ENCODE measurements around the gene AACS.

The AACS gene

GRCh38 chr12:125049093-125049458 lies 16.2 kb upstream of the AACS start:
- TF ChIP-seq TAF1 (IDR thresholded peaks at IDR 0.05; ENCODE audit: borderline replicate concordance, insufficient read depth, low read length) (no peak), FOXP2 (optimal IDR thresholded peaks at IDR 0.05; ENCODE audit: borderline replicate concordance, extremely low read depth, extremely low read length, insufficient read depth) (no peak), REST (IDR thresholded peaks at IDR 0.05; ENCODE audit: insufficient read depth in 1 of 2, low read depth in 2 of 2, low read length in 2 of 2) (no peak), POLR2AphosphoS5 (IDR thresholded peaks at IDR 0.05; ENCODE audit: low read depth, low read length) (no peak), SIN3A (IDR thresholded peaks at IDR 0.05; ENCODE audit: borderline replicate concordance, insufficient read depth, low read length) (no peak)

- TF ChIP-seq SIN3A (IDR thresholded peaks at IDR 0.05; ENCODE audit: borderline replicate concordance, insufficient read depth, low read length) (no peak), FOXP2 (optimal IDR thresholded peaks at IDR 0.05; ENCODE audit: borderline replicate concordance, extremely low read depth, extremely low read length, insufficient read depth) (no peak), REST (IDR thresholded peaks at IDR 0.05; ENCODE audit: insufficient read depth in 1 of 2, low read depth in 2 of 2, low read length in 2 of 2) (no peak), POLR2AphosphoS5 (IDR thresholded peaks at IDR 0.05; ENCODE audit: low read depth, low read length) (no peak), TAF1 (IDR thresholded peaks at IDR 0.05; ENCODE audit: borderline replicate concordance, insufficient read depth, low read length) (no peak)
Measured at GRCh38 chr12:125050446-125050845, 14.8 kb upstream of the AACS start.

- no peak for TF ChIP-seq POLR2AphosphoS5 (IDR thresholded peaks at IDR 0.05; ENCODE audit: low read depth, low read length)
- no peak for TF ChIP-seq FOXP2 (optimal IDR thresholded peaks at IDR 0.05; ENCODE audit: borderline replicate concordance, extremely low read depth, extremely low read length, insufficient read depth)
- no peak for TF ChIP-seq TAF1 (IDR thresholded peaks at IDR 0.05; ENCODE audit: borderline replicate concordance, insufficient read depth, low read length)
- TF ChIP-seq REST (IDR thresholded peaks at IDR 0.05; ENCODE audit: insufficient read depth in 1 of 2, low read depth in 2 of 2, low read length in 2 of 2): no peak
Measured at GRCh38 chr12:125050868-125051267, 14.4 kb upstream of the AACS start.

- TF ChIP-seq REST (IDR thresholded peaks at IDR 0.05; ENCODE audit: insufficient read depth in 1 of 2, low read depth in 2 of 2, low read length in 2 of 2): no peak
- no peak for TF ChIP-seq FOXP2 (optimal IDR thresholded peaks at IDR 0.05; ENCODE audit: borderline replicate concordance, extremely low read depth, extremely low read length, insufficient read depth)
- no peak for TF ChIP-seq TAF1 (IDR thresholded peaks at IDR 0.05; ENCODE audit: borderline replicate concordance, insufficient read depth, low read length)
- no peak for TF ChIP-seq POLR2AphosphoS5 (IDR thresholded peaks at IDR 0.05; ENCODE audit: low read depth, low read length)
- TF ChIP-seq SIN3A (IDR thresholded peaks at IDR 0.05; ENCODE audit: borderline replicate concordance, insufficient read depth, low read length): no peak
Measured at GRCh38 chr12:125053821-125054220, 11.4 kb upstream of the AACS start.

GRCh38 chr12:125055591-125055990 lies 9.6 kb upstream of the AACS start:
- TF ChIP-seq POLR2AphosphoS5 (IDR thresholded peaks at IDR 0.05; ENCODE audit: low read depth, low read length): no peak
- no peak for TF ChIP-seq REST (IDR thresholded peaks at IDR 0.05; ENCODE audit: insufficient read depth in 1 of 2, low read depth in 2 of 2, low read length in 2 of 2)
- no peak for TF ChIP-seq FOXP2 (optimal IDR thresholded peaks at IDR 0.05; ENCODE audit: borderline replicate concordance, extremely low read depth, extremely low read length, insufficient read depth)

Data from PFSK-1 (cell line).